Progenitor cell of endocrine pancreas (in vitro differentiated cells): ENCODE measurements around the gene EBF3. TPM values are rescaled to one million over a fixed set of nuclear protein-coding genes. Genes with fewer than 3 reads are reported as not detected.
A peak's percentile ranks its signal among the peaks of the same experiment; 100 is the strongest.

ENCODE experiments used
- DNase-seq: peaks from one replicate; pipeline ENCODE4 v3.0.0; 2021; ENCODE audit warnings: low spot score; ENCODE audit not compliant: unreplicated experiment
- H3K27ac Mint-ChIP-seq: 2 replicates; pipeline ENCODE4 v1.8.0; 2021; ENCODE audit warnings: mild to moderate bottlenecking, moderate library complexity, mixed read lengths
- H3K27me3 Mint-ChIP-seq: 2 replicates; pipeline ENCODE4 v1.8.0; 2021; ENCODE audit warnings: mixed read lengths
- H3K36me3 Mint-ChIP-seq: 2 replicates; pipeline ENCODE4 v1.8.0; 2022; ENCODE audit warnings: mixed read lengths; ENCODE audit not compliant: insufficient read depth
- H3K4me1 Mint-ChIP-seq: 2 replicates; pipeline ENCODE4 v1.8.0; 2021; ENCODE audit warnings: low read depth, mixed read lengths
- H3K4me3 Mint-ChIP-seq: 2 replicates; pipeline ENCODE4 v1.8.0; 2021; ENCODE audit warnings: low read depth, mild to moderate bottlenecking, moderate library complexity, mixed read lengths
- H3K9me3 Mint-ChIP-seq: 2 replicates; pipeline ENCODE4 v1.8.0; 2021; ENCODE audit warnings: low read depth, mixed read lengths
- total RNA-seq: library from RNA; stranded (reverse); gene quantifications from 2 replicates; pipeline ENCODE4 v1.2.1, GENCODE V29; 2021
- TF ChIP-seq, protein P1 (sequence below): fragments of 200-600 bp; sonication (generic); IDR thresholded peaks from one replicate; pipeline ENCODE4 v1.5.0; 2021; ENCODE audit warnings: antibody characterized with exemption, mild to moderate bottlenecking; ENCODE audit not compliant: unreplicated experiment

The EBF3 gene
- total RNA-seq, 1 donor from 2014 or later = 0.19 TPM

DNA sequence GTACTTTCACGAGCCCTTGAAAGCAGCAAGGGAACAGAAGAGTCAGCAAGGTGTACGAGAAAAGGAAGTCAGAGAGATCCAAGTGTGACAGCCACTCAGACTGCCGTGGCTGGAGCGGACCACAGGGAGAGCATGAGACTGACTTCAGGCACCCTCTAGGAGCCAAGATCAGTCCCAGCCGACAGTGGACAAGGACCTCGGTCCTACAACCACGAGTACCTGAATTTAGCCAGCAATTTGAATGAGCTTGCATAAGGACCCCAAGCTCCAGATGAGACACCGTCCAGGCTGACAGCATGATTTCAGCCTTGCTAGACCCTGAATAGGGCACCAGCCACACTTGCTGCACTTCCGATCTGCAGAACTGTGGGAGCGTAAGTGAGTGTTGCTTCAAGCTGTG, 13.7 kb upstream of the EBF3 start:
- Mint-ChIP-seq H3K4me3 (no peak overlapping the region), H3K27ac (no peak overlapping the region), H3K36me3 (no peaks in the 10 kb centered on the region), H3K9me3 (peaks cover 6% of the 10 kb centered on the region), H3K27me3 (peaks cover 80% of the 10 kb centered on the region), H3K4me1 (no peaks in the 10 kb centered on the region)
- no peak for DNase-seq
- TF ChIP-seq, protein P1, sequence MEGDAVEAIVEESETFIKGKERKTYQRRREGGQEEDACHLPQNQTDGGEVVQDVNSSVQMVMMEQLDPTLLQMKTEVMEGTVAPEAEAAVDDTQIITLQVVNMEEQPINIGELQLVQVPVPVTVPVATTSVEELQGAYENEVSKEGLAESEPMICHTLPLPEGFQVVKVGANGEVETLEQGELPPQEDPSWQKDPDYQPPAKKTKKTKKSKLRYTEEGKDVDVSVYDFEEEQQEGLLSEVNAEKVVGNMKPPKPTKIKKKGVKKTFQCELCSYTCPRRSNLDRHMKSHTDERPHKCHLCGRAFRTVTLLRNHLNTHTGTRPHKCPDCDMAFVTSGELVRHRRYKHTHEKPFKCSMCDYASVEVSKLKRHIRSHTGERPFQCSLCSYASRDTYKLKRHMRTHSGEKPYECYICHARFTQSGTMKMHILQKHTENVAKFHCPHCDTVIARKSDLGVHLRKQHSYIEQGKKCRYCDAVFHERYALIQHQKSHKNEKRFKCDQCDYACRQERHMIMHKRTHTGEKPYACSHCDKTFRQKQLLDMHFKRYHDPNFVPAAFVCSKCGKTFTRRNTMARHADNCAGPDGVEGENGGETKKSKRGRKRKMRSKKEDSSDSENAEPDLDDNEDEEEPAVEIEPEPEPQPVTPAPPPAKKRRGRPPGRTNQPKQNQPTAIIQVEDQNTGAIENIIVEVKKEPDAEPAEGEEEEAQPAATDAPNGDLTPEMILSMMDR = no peak

DNA sequence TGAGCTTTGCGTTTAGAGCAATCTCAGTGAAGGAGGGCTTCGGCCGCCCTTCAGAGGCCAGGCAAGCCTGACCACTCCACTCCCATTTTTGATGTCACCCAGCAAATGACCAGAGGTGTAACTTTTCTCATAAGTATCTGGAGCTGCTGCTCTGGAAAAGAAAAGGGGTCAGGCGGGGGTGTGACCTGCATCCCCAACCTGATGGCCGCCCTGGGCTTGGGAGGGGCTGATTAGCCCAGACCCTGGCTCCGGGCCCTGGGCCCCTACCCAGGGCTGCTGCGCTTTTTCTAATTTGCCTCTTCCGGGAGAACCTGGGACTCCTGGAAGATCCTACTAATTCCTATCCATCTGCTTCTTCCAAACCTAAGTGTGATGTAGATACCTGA, 9.6 kb upstream of the EBF3 start:
- no peaks in the 10 kb centered on the region for H3K36me3 Mint-ChIP-seq
- H3K9me3 Mint-ChIP-seq = no peaks in the 10 kb centered on the region
- peaks cover 10% of the 10 kb centered on the region for H3K4me1 Mint-ChIP-seq
- no peak overlapping the region for H3K27ac Mint-ChIP-seq
- peaks cover 86% of the 10 kb centered on the region for H3K27me3 Mint-ChIP-seq
- TF ChIP-seq, protein P1 = no peak
- no peak overlapping the region for H3K4me3 Mint-ChIP-seq
- DNase-seq = no peak

DNA sequence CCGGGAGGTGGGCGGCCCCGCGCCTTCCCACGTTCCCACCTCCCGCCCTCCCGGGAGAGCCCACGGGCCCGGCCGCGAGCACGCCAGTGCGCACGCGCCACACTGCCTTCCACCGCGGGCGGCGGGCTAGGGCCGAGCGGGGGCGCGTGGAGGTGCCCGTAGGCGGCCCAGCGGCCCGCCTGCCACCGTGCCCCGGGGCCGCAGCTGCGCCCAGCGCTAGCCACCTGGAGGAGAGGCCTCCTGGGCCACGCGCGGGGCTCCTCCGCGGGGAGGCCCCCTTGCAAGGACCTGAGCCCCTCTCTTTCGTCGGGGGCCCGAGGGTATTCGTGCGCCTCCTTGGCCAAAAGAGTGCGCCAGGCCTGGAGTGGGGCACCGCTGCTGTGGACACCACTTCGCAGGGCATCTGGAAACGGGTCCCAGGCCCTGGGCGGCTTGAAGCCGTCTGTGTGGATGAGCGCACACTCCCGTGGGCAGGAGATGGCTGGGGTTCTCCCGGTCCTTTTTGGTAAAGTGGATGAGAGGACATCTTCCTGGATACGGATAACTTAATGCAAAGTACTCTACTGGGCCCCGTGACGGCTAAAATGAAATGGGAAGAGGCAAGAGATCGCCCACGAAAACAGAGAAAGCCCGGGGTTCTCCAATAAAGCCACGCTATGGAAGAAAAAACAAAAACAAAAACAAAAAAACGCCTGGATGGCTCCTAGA, 9.0 kb upstream of the EBF3 start:
- Mint-ChIP-seq H3K27me3 (peaks cover 86% of the 10 kb centered on the region), H3K36me3 (no peaks in the 10 kb centered on the region), H3K4me3 (no peak overlapping the region), H3K4me1 (peaks cover 10% of the 10 kb centered on the region), H3K9me3 (no peaks in the 10 kb centered on the region), H3K27ac (no peak overlapping the region)
- TF ChIP-seq, protein P1 = no peak
- DNase-seq = no peak

DNA sequence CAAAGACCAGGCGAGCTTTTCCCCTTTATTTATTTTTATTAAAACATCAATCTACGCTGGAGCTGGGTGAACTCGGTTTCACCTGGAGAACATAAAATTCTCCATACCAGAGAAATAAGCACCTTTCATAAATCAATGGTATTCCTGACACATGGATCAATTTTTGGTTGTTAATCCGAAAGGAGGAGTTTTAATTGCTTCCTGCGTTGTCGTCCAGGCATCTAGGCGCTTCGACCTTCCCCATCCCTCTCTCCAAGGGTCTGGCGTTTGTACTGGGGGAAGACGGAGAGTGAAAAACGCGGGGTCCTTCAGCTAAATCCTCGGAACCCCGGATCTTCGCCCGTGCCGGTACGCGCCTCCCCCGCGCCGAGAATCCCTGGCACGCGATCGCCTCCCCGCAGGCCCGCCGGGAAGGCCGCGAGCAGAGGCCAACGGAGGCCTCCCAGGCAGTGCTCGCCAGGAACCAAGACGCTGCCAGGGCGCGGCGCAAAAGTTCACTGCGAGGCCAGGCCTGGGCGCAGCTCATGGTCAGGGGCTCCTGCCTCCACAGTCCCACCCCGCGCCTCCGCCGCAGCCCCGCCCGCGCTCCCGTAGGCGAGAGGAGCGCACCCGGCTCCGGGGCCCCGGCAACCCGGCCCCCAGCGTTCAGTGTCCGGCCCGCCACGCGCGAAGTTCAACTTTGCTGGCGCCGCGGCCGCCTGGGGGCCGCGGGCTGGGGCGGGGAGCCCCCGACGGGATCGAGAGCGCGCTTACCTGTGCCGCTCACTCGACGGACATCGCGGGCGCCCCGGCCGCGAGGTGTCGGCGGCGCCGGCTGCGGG, 8.3 kb upstream of the EBF3 start:
- TF ChIP-seq, protein P1 = no peak
- Mint-ChIP-seq H3K4me1 (peaks cover 10% of the 10 kb centered on the region), H3K27me3 (peaks cover 85% of the 10 kb centered on the region), H3K9me3 (no peaks in the 10 kb centered on the region), H3K4me3 (peak overlapping the region; percentile 26), H3K27ac (no peak overlapping the region), H3K36me3 (no peaks in the 10 kb centered on the region)
- DNase-seq = no peak

DNA sequence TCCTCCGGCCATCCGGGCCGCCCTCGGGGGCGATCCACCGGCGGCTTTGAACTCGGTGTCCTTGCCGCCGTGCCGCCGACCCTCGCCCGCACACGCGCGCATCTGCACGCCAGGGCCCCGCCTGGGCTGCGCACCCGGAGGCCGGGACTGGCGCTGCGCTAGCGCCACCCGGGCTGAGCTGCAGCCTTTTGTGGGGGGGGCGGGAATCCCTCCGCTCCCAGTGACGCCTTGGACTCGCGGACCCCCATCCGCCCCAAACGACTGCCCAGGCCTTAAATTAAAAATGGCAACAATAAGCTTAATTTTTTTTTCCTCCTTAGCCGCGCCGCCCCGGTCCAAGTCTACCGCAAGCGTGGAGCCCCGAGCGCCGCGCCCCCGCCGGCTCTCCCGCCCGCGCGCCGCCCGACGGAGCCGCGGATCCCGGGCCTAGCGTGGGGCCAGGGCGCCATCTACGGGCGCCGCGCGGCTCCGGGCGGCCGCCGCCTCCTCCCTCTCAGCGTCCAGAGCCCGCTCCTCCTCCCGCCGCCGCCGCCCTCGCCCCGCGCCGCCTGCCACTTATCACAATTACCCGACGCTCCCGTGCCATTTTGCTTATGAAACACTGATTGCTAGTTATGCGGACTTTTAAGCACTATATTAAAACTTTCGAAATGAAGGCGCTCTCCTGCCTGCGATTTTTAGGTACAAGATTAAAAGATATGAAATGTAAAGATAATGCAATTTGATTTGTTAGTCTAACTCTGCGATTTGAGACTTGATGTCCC, 7.5 kb upstream of the EBF3 start:
- H3K27ac Mint-ChIP-seq = no peak overlapping the region
- no peaks in the 10 kb centered on the region for H3K9me3 Mint-ChIP-seq
- peak overlapping the region; percentile 16 for H3K4me3 Mint-ChIP-seq
- peaks cover 78% of the 10 kb centered on the region for H3K27me3 Mint-ChIP-seq
- H3K4me1 Mint-ChIP-seq = peaks cover 10% of the 10 kb centered on the region
- no peaks in the 10 kb centered on the region for H3K36me3 Mint-ChIP-seq
- peak; percentile 53 for DNase-seq
- TF ChIP-seq, protein P1 = peak; percentile 62
